Measurements from ENCODE around the gene CFAP45. TPM values are rescaled to one million over a fixed set of nuclear protein-coding genes. Genes with fewer than 3 reads are reported as not detected.

CFAP45 gene
- total and polyA plus RNA-seq, 2 of the 8 experiments (the other 6 are each of a cell fraction or from before 2014, with no cell fraction given), result 0.05 TPM; not detected in 1

DNA sequence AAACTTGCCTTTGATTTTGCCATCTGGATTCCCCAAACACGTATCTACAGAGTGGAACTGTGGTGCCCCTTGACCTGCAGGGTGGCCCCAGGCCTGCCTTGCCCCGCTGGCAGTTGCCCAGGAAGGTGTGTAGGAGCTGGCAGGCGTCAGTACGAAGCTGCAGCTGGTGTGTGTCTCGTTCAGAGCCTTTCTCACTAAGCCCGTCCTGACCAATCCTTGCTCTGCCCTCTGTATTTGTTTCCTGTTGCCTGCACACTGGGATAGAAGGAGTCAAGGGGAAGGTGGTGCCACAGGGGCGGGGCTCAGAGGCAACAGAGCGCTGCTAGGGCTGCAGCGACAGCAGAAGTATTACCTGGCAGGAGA lies 32.3 kb downstream of the CFAP45 start:
- no peak overlapping the region for H3K18ac ChIP-seq (ENCODE audit: extremely low read depth, low read length)
- H3K4me2 ChIP-seq (ENCODE audit: insufficient read depth in 1 of 2, low read depth in 2 of 2, low read length in 2 of 2), result no peak overlapping the region
- no peak overlapping the region for H3K27ac ChIP-seq (ENCODE audit: low read depth, low read length)
- no peak overlapping the region for H4K5ac ChIP-seq (ENCODE audit: insufficient read length, low read depth, low read length)
- no peak overlapping the region for H2BK5ac ChIP-seq (ENCODE audit: low read depth, low read length)
- no peak overlapping the region for H3K14ac ChIP-seq (ENCODE audit: insufficient read length)
- H3K4me3 ChIP-seq (ENCODE audit: extremely low read depth in 1 of 4, insufficient read depth in 2 of 4, low read depth in 3 of 4, low read length in 4 of 4), result no peak overlapping the region
- H3K79me2 ChIP-seq (ENCODE audit: control insufficient read depth in 1 of 2, insufficient read depth in 2 of 2, low read length in 2 of 2), result no peaks in the 10 kb centered on the region
- H3K9me3 ChIP-seq (ENCODE audit: insufficient read depth in 2 of 2, low read depth in 1 of 2, low read length in 1 of 2), result no peaks in the 10 kb centered on the region
- H3K23ac ChIP-seq (ENCODE audit: insufficient read length), result no peak overlapping the region
- H4K8ac ChIP-seq (ENCODE audit: extremely low read depth, insufficient read depth, low read length), result peak overlapping the region; percentile 41; the same call in 1 of the 2 replicates
- no peak overlapping the region for H2AK5ac ChIP-seq (ENCODE audit: low read depth, low read length)
- ChIA-PET POLR2A (ENCODE audit: partially characterized antibody) (interaction anchor here (0.8 kb wide), 1 partner anchor 54 kb away, joined by 3 read pairs; no protein-coding TSS in a partner anchor), CTCF (ENCODE audit: partially characterized antibody) (interaction anchor here (1.3 to 14.8 kb wide), 4 partner anchors 8 to 140 kb away, joined by 3 to 111 read pairs (median 7); partner anchors contain the start of gene DUSP23)
- no peaks in the 10 kb centered on the region for H3K36me3 ChIP-seq (ENCODE audit: control insufficient read depth in 2 of 4, insufficient read depth in 4 of 4, low read length in 3 of 4)
- H3K9ac ChIP-seq (replicated peaks in 1 of 4; ENCODE audit: extremely low read depth in 1 of 4, low read depth in 3 of 4, low read length in 3 of 4), result no peak overlapping the region
- H3K27me3 ChIP-seq (replicated peaks in 1 of 4; ENCODE audit: control insufficient read depth in 3 of 4, extremely low read depth in 1 of 4, insufficient read depth in 3 of 4, low read length in 3 of 4), result no peaks in the 10 kb centered on the region
- 0 out of 2 replicates have a peak overlapping the region, but pooled peaks have one; percentile 26 for H2AFZ ChIP-seq (ENCODE audit: low read length)
- H2BK12ac ChIP-seq (ENCODE audit: low read depth, low read length), result no peak overlapping the region
- H2BK120ac ChIP-seq (replicated peaks; ENCODE audit: low read depth, low read length), result no peak overlapping the region
- no peaks in the 10 kb centered on the region; a peak in 1 of 7 replicates for H3K4me1 ChIP-seq (replicated peaks in 1 of 4; ENCODE audit: control insufficient read depth in 3 of 4, insufficient read depth in 4 of 4, low read length in 3 of 4)
- TF ChIP-seq EGR1 (IDR thresholded peaks at IDR 0.05; ENCODE audit: borderline replicate concordance, low read depth, low read length), result no peak
- TF ChIP-seq EZH2 (IDR thresholded peaks at IDR 0.05; ENCODE audit: low read depth, low read length, severe bottlenecking), result no peak
- TF ChIP-seq, protein P1, sequence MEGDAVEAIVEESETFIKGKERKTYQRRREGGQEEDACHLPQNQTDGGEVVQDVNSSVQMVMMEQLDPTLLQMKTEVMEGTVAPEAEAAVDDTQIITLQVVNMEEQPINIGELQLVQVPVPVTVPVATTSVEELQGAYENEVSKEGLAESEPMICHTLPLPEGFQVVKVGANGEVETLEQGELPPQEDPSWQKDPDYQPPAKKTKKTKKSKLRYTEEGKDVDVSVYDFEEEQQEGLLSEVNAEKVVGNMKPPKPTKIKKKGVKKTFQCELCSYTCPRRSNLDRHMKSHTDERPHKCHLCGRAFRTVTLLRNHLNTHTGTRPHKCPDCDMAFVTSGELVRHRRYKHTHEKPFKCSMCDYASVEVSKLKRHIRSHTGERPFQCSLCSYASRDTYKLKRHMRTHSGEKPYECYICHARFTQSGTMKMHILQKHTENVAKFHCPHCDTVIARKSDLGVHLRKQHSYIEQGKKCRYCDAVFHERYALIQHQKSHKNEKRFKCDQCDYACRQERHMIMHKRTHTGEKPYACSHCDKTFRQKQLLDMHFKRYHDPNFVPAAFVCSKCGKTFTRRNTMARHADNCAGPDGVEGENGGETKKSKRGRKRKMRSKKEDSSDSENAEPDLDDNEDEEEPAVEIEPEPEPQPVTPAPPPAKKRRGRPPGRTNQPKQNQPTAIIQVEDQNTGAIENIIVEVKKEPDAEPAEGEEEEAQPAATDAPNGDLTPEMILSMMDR (IDR thresholded peaks at IDR 0.05; ENCODE audit: control extremely low read depth in 1 of 3, insufficient read depth in 1 of 3, low read depth in 1 of 3, low read length in 3 of 3), result no peak
- no peak for TF ChIP-seq CEBPB (IDR thresholded peaks at IDR 0.05; ENCODE audit: low read depth, low read length)
- no peak for TF ChIP-seq FOSL1 (IDR thresholded peaks at IDR 0.05; ENCODE audit: insufficient read depth, low read depth, low read length)
- no peak overlapping the region for H3K4ac ChIP-seq (replicated peaks; ENCODE audit: insufficient read length, low read depth, low read length)
- no peaks in the 10 kb centered on the region for H3K79me1 ChIP-seq (ENCODE audit: low read depth, low read length)
- DNase-seq (ENCODE audit: low read depth in 1 of 2, low spot score in 2 of 2) (no peak), FAIRE-seq (no peak)
- no peak overlapping the region for H2BK20ac ChIP-seq (ENCODE audit: low read length)
- H3K56ac ChIP-seq (replicated peaks; ENCODE audit: insufficient read length, low read depth, low read length), result no peak overlapping the region
- H2BK15ac ChIP-seq (ENCODE audit: low read length), result no peak overlapping the region
- no peaks in the 10 kb centered on the region for H4K20me1 ChIP-seq (replicated peaks in 1 of 2; ENCODE audit: control insufficient read depth in 1 of 2, insufficient read depth in 2 of 2, low read length in 2 of 2)
- H4K91ac ChIP-seq (replicated peaks; ENCODE audit: insufficient read length, low read length), result no peak overlapping the region
- 58% methylated on average over 9 of the region's 9 CpGs; no CpG with 5 or more reads in 1 of the 2 experiments for WGBS, 2 experiments (ENCODE audit: extremely low coverage in 1 of 2, insufficient coverage in 1 of 2, insufficient read length in 1 of 2, insufficient replicate concordance in 2 of 2, low coverage in 1 of 2, low lambda C conversion rate in 2 of 2, missing lambda C conversion rate in 1 of 2)
- no peaks in the 10 kb centered on the region for H3K23me2 ChIP-seq (ENCODE audit: low read depth, low read length)

Measured in H1 (cell line).